ENCODE data around the gene CLCN5.

Gene CLCN5

GRCh38 chrX:50068893-50069292, 146.5 kb downstream of the CLCN5 start:
- TF ChIP-seq CTCF (IDR thresholded peaks at IDR 0.05; ENCODE audit: insufficient read depth, low read length, poor library complexity, severe bottlenecking), result no peak
- H3K4me3 ChIP-seq (ENCODE audit: insufficient read depth, low read length, poor library complexity, severe bottlenecking), result no peak overlapping the region
- no peaks in the 10 kb centered on the region for H3K9me3 ChIP-seq (ENCODE audit: insufficient read depth, low read length)
- no peaks in the 10 kb centered on the region for H3K36me3 ChIP-seq (ENCODE audit: low read length)
- H3K27me3 ChIP-seq (ENCODE audit: low read length), result no peaks in the 10 kb centered on the region
- H3K9ac ChIP-seq (ENCODE audit: low read length), result no peak overlapping the region
- no peaks in the 10 kb centered on the region for H3F3A ChIP-seq (ENCODE audit: insufficient read depth)
- H3K79me2 ChIP-seq (ENCODE audit: insufficient read depth, low read length), result no peaks in the 10 kb centered on the region
- no peaks in the 10 kb centered on the region for H3K9me2 ChIP-seq (replicated peaks; ENCODE audit: insufficient read depth, low read length)
- H3K27ac ChIP-seq (ENCODE audit: low read depth, low read length), result no peak overlapping the region
- H2AFZ ChIP-seq (ENCODE audit: low read depth, low read length, severe bottlenecking), result no peak overlapping the region
- no peak overlapping the region for H3K4me2 ChIP-seq (ENCODE audit: low read depth, low read length, poor library complexity, severe bottlenecking)
- no peaks in the 10 kb centered on the region for H4K20me1 ChIP-seq (ENCODE audit: low read depth, low read length)

- no peaks in the 10 kb centered on the region for H3K79me2 ChIP-seq (ENCODE audit: insufficient read depth, low read length)
- no peaks in the 10 kb centered on the region for H4K20me1 ChIP-seq (ENCODE audit: low read depth, low read length)
- no peak for TF ChIP-seq CTCF (IDR thresholded peaks at IDR 0.05; ENCODE audit: insufficient read depth, low read length, poor library complexity, severe bottlenecking)
- no peak for TF ChIP-seq EZH2phosphoT487 (conservative IDR thresholded peaks at IDR 0.05; ENCODE audit: low read length)
- no peaks in the 10 kb centered on the region for H3F3A ChIP-seq (ENCODE audit: insufficient read depth)
- no peaks in the 10 kb centered on the region for H3K27me3 ChIP-seq (ENCODE audit: low read length)
- H3K4me3 ChIP-seq (ENCODE audit: insufficient read depth, low read length, poor library complexity, severe bottlenecking), result no peak overlapping the region
- no peak overlapping the region for H2AFZ ChIP-seq (ENCODE audit: low read depth, low read length, severe bottlenecking)
- no peaks in the 10 kb centered on the region for H3K9me3 ChIP-seq (ENCODE audit: insufficient read depth, low read length)
- no peak overlapping the region for H3K27ac ChIP-seq (ENCODE audit: low read depth, low read length)
- H3K36me3 ChIP-seq (ENCODE audit: low read length), result no peaks in the 10 kb centered on the region
- H3K9me2 ChIP-seq (replicated peaks; ENCODE audit: insufficient read depth, low read length), result no peaks in the 10 kb centered on the region
- H3K4me2 ChIP-seq (ENCODE audit: low read depth, low read length, poor library complexity, severe bottlenecking), result no peak overlapping the region
- H3K9ac ChIP-seq (ENCODE audit: low read length), result no peak overlapping the region
Observed at GRCh38 chrX:50071494-50071893, 149.1 kb downstream of the CLCN5 start.

DNA sequence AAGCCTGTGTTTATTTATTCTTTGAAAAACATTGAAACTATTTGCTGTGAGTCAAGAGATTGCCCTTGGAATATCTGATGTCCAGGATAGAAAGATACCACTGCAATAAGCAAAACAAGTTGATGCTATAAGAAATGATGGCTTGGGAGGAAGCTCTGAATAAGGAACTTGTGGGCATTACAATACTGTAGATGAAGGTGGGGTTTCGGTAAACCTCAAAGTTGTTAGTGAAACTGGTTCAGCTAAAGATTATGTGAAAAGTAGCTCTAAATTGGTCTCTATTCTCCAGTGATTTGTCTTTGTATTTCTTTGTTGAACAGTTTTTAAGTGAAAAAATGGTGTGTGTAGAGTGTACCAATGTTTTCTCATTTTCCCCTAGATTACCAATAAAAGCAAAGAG, 149.7 kb downstream of the CLCN5 start:
- Histone ChIP-seq H3K27ac (ENCODE audit: low read depth, low read length) (no peak overlapping the region), H3K9me3 (ENCODE audit: insufficient read depth, low read length) (no peaks in the 10 kb centered on the region), H3K9me2 (replicated peaks; ENCODE audit: insufficient read depth, low read length) (no peaks in the 10 kb centered on the region), H3K4me2 (ENCODE audit: low read depth, low read length, poor library complexity, severe bottlenecking) (no peak overlapping the region), H3K9ac (ENCODE audit: low read length) (no peak overlapping the region), H3K79me2 (ENCODE audit: insufficient read depth, low read length) (no peaks in the 10 kb centered on the region), H4K20me1 (ENCODE audit: low read depth, low read length) (no peaks in the 10 kb centered on the region), H3K27me3 (ENCODE audit: low read length) (no peaks in the 10 kb centered on the region), H3F3A (ENCODE audit: insufficient read depth) (no peaks in the 10 kb centered on the region), H2AFZ (ENCODE audit: low read depth, low read length, severe bottlenecking) (no peak overlapping the region), H3K36me3 (ENCODE audit: low read length) (no peaks in the 10 kb centered on the region), H3K4me3 (ENCODE audit: insufficient read depth, low read length, poor library complexity, severe bottlenecking) (no peak overlapping the region)
- TF ChIP-seq CTCF (IDR thresholded peaks at IDR 0.05; ENCODE audit: insufficient read depth, low read length, poor library complexity, severe bottlenecking) (no peak), EZH2phosphoT487 (conservative IDR thresholded peaks at IDR 0.05; ENCODE audit: low read length) (no peak)

DNA sequence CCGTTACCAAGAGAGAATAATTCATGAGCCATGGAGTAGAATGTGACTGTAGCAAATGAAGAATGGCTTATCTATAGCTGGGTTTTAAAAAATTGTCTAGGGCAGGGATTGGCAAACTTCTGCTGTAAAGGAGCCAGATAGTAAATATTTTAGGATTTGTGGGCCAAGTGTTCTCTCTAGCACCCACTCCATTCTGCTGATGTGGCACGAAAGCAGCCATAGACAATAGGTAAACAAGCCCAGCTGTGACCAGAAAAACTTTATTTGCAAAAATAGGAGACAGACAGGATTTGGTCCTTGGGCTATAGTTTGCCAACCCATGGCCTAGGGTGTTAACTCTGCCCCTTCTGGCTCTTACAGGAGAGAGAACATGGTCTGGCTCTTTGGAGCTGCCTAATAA, 151.2 kb downstream of the CLCN5 start:
- no peaks in the 10 kb centered on the region for H3K27me3 ChIP-seq (ENCODE audit: low read length)
- no peak overlapping the region for H3K9ac ChIP-seq (ENCODE audit: low read length)
- no peaks in the 10 kb centered on the region for H3K9me3 ChIP-seq (ENCODE audit: insufficient read depth, low read length)

More for the DNA sequence above, 151.2 kb downstream of the CLCN5 start:
- no peaks in the 10 kb centered on the region for H4K20me1 ChIP-seq (ENCODE audit: low read depth, low read length)
- no peaks in the 10 kb centered on the region for H3K9me2 ChIP-seq (replicated peaks; ENCODE audit: insufficient read depth, low read length)
- no peak overlapping the region for H3K27ac ChIP-seq (ENCODE audit: low read depth, low read length)
- H3K36me3 ChIP-seq (ENCODE audit: low read length), result no peaks in the 10 kb centered on the region
- no peak overlapping the region for H2AFZ ChIP-seq (ENCODE audit: low read depth, low read length, severe bottlenecking)
- no peaks in the 10 kb centered on the region for H3K79me2 ChIP-seq (ENCODE audit: insufficient read depth, low read length)
- no peak overlapping the region for H3K4me3 ChIP-seq (ENCODE audit: insufficient read depth, low read length, poor library complexity, severe bottlenecking)
- H3F3A ChIP-seq (ENCODE audit: insufficient read depth), result no peaks in the 10 kb centered on the region
- TF ChIP-seq EZH2phosphoT487 (conservative IDR thresholded peaks at IDR 0.05; ENCODE audit: low read length), result no peak
- no peak for TF ChIP-seq CTCF (IDR thresholded peaks at IDR 0.05; ENCODE audit: insufficient read depth, low read length, poor library complexity, severe bottlenecking)
- H3K4me2 ChIP-seq (ENCODE audit: low read depth, low read length, poor library complexity, severe bottlenecking), result no peak overlapping the region

Measured in SU-DHL-6 (cell line).